A549 (cell line): ENCODE results near the gene TMEM145. TPM values are rescaled to one million over a fixed set of nuclear protein-coding genes. Genes with fewer than 3 reads are reported as not detected.

ENCODE experiments used
- ATAC-seq, 2 experiments: fragments of 200-7000 bp in 1 of 2; fragments of >200 bp in 1 of 2; cut with Nextera tagmentation in 1 of 2; cut with Tn5 transposase in 1 of 2; 3 replicates each; pipeline versions ENCODE4 v1.8.0 to v1.9.1; 2018 to 2020; ENCODE audit warnings: mild to moderate bottlenecking in 1 of 2, moderate library complexity in 1 of 2
- CTCF ChIA-PET: fragments of 300-600 bp; sonication (Branson Sonifier 250); formaldehyde crosslinking; extraction: SDS; loops from one replicate; lab custom pipeline; 2021; ENCODE audit warnings: antibody characterized with exemption, inconsistent platforms; lab: Yijun Ruan, JAX
- POLR2A ChIA-PET: fragments of 350-600 bp; formaldehyde crosslinking; extraction: SDS; loops from one replicate; lab custom pipeline; 2021; ENCODE audit warnings: antibody characterized with exemption, inconsistent platforms; lab: Yijun Ruan, JAX
- DNase-seq, 2 experiments: peaks; one replicate each; pipeline versions ENCODE4 v3.0.0 to v3.0.0-alpha.2; 2011 to 2016; ENCODE audit warnings: low read depth in 1 of 2, low spot score in 1 of 2
- FAIRE-seq: peaks from 2 replicates; lab custom pipeline; 2011; peaks lifted over from hg19 to GRCh38; lab: Jason Lieb, UNC
- H3K27ac ChIP-seq, 2 experiments: fragments of >200 bp; sonication (Bioruptor Twin); formaldehyde crosslinking; 3 replicates each; pipeline ENCODE4 v1.5.1; 2016 to 2017
- H3K4me1 ChIP-seq: fragments of >200 bp; sonication (Bioruptor Twin); formaldehyde crosslinking; 3 replicates; pipeline ENCODE4 v1.6.1; 2016
- H3K4me2 ChIP-seq: fragments of >200 bp; sonication (Bioruptor Twin); formaldehyde crosslinking; 3 replicates; pipeline ENCODE4 v1.6.1; 2016
- H3K4me3 ChIP-seq: fragments of >200 bp; sonication (Bioruptor Twin); formaldehyde crosslinking; 3 replicates; pipeline ENCODE4 v1.5.1; 2016
- H3K9me3 ChIP-seq: fragments of >200 bp; sonication (Bioruptor Twin); formaldehyde crosslinking; 3 replicates; pipeline ENCODE4 v1.6.1; 2016
- CHD2 ChIP-seq: fragments of 150-350 bp; IDR thresholded peaks from 2 replicates; pipeline ENCODE4 v1.6.1; 2014; ENCODE audit warnings: low read length; ENCODE audit not compliant: partially characterized antibody
- EHMT2 ChIP-seq: fragments of 200-600 bp; sonication (generic); IDR thresholded peaks from 2 replicates; pipeline ENCODE4 v1.6.1; 2016; ENCODE audit warnings: antibody characterized with exemption, low read depth, mild to moderate bottlenecking, moderate library complexity
- EP300 ChIP-seq, 2 experiments: fragments of >200 bp; sonication (Bioruptor Twin); formaldehyde crosslinking; IDR thresholded peaks; 2 replicates in 1 of 2; 3 replicates in 1 of 2; pipeline ENCODE4 v1.6.1; 2016 to 2017
- FOSB ChIP-seq: fragments of 250-450 bp; sonication (Bioruptor Pico); IDR thresholded peaks from 2 replicates; pipeline ENCODE4 v1.5.0; 2020; ENCODE audit warnings: mild to moderate bottlenecking, moderate library complexity
- FOSL2 ChIP-seq, 2 experiments: fragments of 450-650 bp in 1 of 2; fragments of >200 bp in 1 of 2; sonication (Bioruptor Twin) in 1 of 2; formaldehyde crosslinking; IDR thresholded peaks; 2 replicates each; pipeline versions ENCODE4 v1.5.0 to v1.6.1; 2016 to 2020; ENCODE audit warnings: mild to moderate bottlenecking in 1 of 2, moderate library complexity in 1 of 2
- GATA3 ChIP-seq: IDR thresholded peaks from 2 replicates; pipeline ENCODE4 v1.6.1; 2012; ENCODE audit warnings: borderline replicate concordance
- HDAC2 ChIP-seq: fragments of 200-600 bp; sonication (generic); IDR thresholded peaks from 2 replicates; pipeline ENCODE4 v1.6.1; 2016
- HEYL ChIP-seq: fragments of 250-450 bp; sonication (Bioruptor Pico); IDR thresholded peaks from 2 replicates; pipeline ENCODE4 v1.8.0; 2021; ENCODE audit warnings: mild to moderate bottlenecking, moderate library complexity
- HMGXB4 ChIP-seq: fragments of 250-450 bp; sonication (Bioruptor Pico); IDR thresholded peaks from 2 replicates; pipeline ENCODE4 v1.5.0; 2021; ENCODE audit warnings: mild to moderate bottlenecking, moderate library complexity, borderline replicate concordance
- JUN ChIP-seq, 2 experiments: fragments of >200 bp; sonication (Bioruptor Twin); formaldehyde crosslinking; IDR thresholded peaks; 2 replicates in 1 of 2; 3 replicates in 1 of 2; pipeline ENCODE4 v1.6.1; 2016 to 2017
- KDM1A ChIP-seq: fragments of 200-600 bp; sonication (generic); IDR thresholded peaks from 2 replicates; pipeline ENCODE4 v1.6.1; 2016; ENCODE audit warnings: low read depth, mild to moderate bottlenecking
- MAFK ChIP-seq: fragments of 450-650 bp; IDR thresholded peaks from 2 replicates; pipeline ENCODE4 v1.6.1; 2014; ENCODE audit not compliant: partially characterized antibody
- MAZ ChIP-seq: fragments of 150-350 bp; IDR thresholded peaks from 2 replicates; pipeline ENCODE4 v1.6.1; 2014; ENCODE audit warnings: antibody characterized with exemption, low read depth, low read length, borderline replicate concordance
- MYC ChIP-seq: IDR thresholded peaks from 2 replicates; pipeline ENCODE4 v1.6.1; 2012; ENCODE audit warnings: mild to moderate bottlenecking, inconsistent platforms, low read length, improper control_type of control experiment, borderline replicate concordance
- NR3C1 ChIP-seq: fragments of >200 bp; sonication (Bioruptor Twin); formaldehyde crosslinking; IDR thresholded peaks from 3 replicates; pipeline ENCODE4 v1.6.1; 2017
- PHF8 ChIP-seq: fragments of 200-600 bp; sonication (generic); IDR thresholded peaks from 2 replicates; pipeline ENCODE4 v1.6.1; 2016; ENCODE audit warnings: low read depth, mild to moderate bottlenecking, antibody characterized with exemption, moderate library complexity, borderline replicate concordance
- POLR2AphosphoS2 ChIP-seq: conservative IDR thresholded peaks from 2 replicates; pipeline ENCODE4 v1.6.1; 2012; ENCODE audit warnings: low read length, improper control_type of control experiment, inconsistent platforms
- RAD21 ChIP-seq, 2 experiments: fragments of >200 bp in 1 of 2; sonication (Bioruptor Twin) in 1 of 2; formaldehyde crosslinking in 1 of 2; IDR thresholded peaks in 1 of 2; conservative IDR thresholded peaks in 1 of 2; 2 replicates in 1 of 2; 3 replicates in 1 of 2; pipeline ENCODE4 v1.6.1; 2012 to 2018; ENCODE audit warnings: inconsistent platforms in 1 of 2
- RCOR1 ChIP-seq: fragments of 150-350 bp; IDR thresholded peaks from 2 replicates; pipeline ENCODE4 v1.6.1; 2014; ENCODE audit warnings: antibody characterized with exemption, low read length, low read depth
- SMC3 ChIP-seq: fragments of >200 bp; sonication (Bioruptor Twin); formaldehyde crosslinking; IDR thresholded peaks from 3 replicates; pipeline ENCODE4 v1.6.1; 2018; ENCODE audit warnings: inconsistent platforms
- SREBF2 ChIP-seq: fragments of 450-650 bp; IDR thresholded peaks from 2 replicates; pipeline ENCODE4 v1.6.1; 2014; ENCODE audit warnings: mild to moderate bottlenecking, moderate library complexity
- TFCP2L1 ChIP-seq: fragments of 250-450 bp; sonication (Bioruptor Pico); IDR thresholded peaks from 2 replicates; pipeline ENCODE4 v1.5.0; 2021; ENCODE audit warnings: mild to moderate bottlenecking
- ZFP36 ChIP-seq: fragments of 450-650 bp; IDR thresholded peaks from 2 replicates; pipeline ENCODE4 v1.6.1; 2014; ENCODE audit warnings: borderline replicate concordance; ENCODE audit not compliant: partially characterized antibody
- ZNF302 ChIP-seq: fragments of 250-450 bp; sonication (Bioruptor Pico); IDR thresholded peaks from 2 replicates; pipeline ENCODE4 v1.9.0; 2021; ENCODE audit warnings: inconsistent platforms, mild to moderate bottlenecking, moderate library complexity
- WGBS: methylation state at CpG from one replicate; pipeline ENCODE4 v1.1.6; 2017; ENCODE audit errors: missing lambda C conversion rate; 5-methylcytosine and 5-hydroxymethylcytosine counted together
- polyA plus RNA-seq, 4 experiments: library from polyadenylated mRNA; depleted of rRNA in 3 of 4; stranded (reverse); fragments of >200 nt; fragmentation: RNase III in 1 of 4; extraction: RNeasy Plus Mini Kit Qiagen cat#74134 plus additional on column Dnase treatment in 1 of 4; gene quantifications; 2 replicates in 3 of 4; 3 replicates in 1 of 4; pipeline ENCODE4 v1.2.3, GENCODE V29; 2011 to 2017
- TF ChIP-seq, protein P1 (sequence below): IDR thresholded peaks from 2 replicates; pipeline ENCODE4 v1.6.1; 2012
- TF ChIP-seq, protein P2 (sequence below): fragments of 450-650 bp; IDR thresholded peaks from 2 replicates; pipeline ENCODE4 v1.6.1; 2014; ENCODE audit warnings: antibody characterized with exemption
- TF ChIP-seq, protein P3 (sequence below): fragments of >200 bp; sonication (Bioruptor Twin); formaldehyde crosslinking; IDR thresholded peaks from 3 replicates; pipeline ENCODE4 v1.5.1; 2016

Gene TMEM145
- polyA plus RNA-seq, 2 of the 4 experiments (the other 2 are of a cell fraction): 0.71 to 3.6 TPM

DNA sequence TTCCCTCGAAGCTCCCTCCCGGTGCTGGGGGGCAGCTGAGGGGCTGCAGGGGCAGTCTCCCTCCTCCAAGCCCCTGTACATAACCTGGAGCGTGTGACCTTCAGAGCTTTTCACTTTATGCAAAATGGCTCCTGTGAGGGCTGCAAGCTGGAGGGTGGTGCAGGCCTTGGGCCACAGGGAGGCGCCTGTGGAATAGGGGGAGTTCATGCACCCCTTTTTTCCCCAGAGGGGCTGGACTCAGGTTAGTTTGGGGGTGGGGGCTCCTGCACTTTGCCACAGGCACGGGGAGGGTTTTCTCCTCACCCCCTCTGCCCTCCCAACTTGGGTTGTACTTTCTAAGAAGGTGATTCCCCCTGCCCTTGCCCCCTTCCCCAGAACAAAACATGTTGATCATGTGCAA lies 17.8 kb upstream of the TMEM145 start:
- POLR2A ChIA-PET: no interaction called here
- ATAC-seq: no peak
- CTCF ChIA-PET: interaction anchor here (0.9 to 23.7 kb wide), 23 partner anchors 5 to 191 kb away, joined by 3 to 616 read pairs (median 6); partner anchors contain the start of genes GSK3A, PAFAH1B3, POU2F2 and PRR19
- WGBS: 53% methylated on average over 5 of the region's 5 CpGs
- Histone ChIP-seq H3K27ac (no peak overlapping the region), H3K9me3 (no peaks in the 10 kb centered on the region), H3K4me2 (no peak overlapping the region), H3K4me3 (no peak overlapping the region), H3K4me1 (peaks cover 8% of the 10 kb centered on the region)
- TF ChIP-seq FOSL2 (IDR thresholded peaks at IDR 0.05): no peak
- no peak for TF ChIP-seq FOSL2 (CRISPR knock-in tag; IDR thresholded peaks at IDR 0.05)
- no peak for TF ChIP-seq NR3C1
- no peak for TF ChIP-seq RCOR1
- no peak for TF ChIP-seq ZNF302 (CRISPR knock-in tag)
- no peak for TF ChIP-seq PHF8
- TF ChIP-seq JUN (IDR thresholded peaks at IDR 0.05): no peak
- no peak for TF ChIP-seq HDAC2
- TF ChIP-seq MAZ: no peak
- no peak for TF ChIP-seq HMGXB4 (CRISPR knock-in tag)
- TF ChIP-seq CHD2: no peak
- no peak for DNase-seq
- no peak for FAIRE-seq

DNA sequence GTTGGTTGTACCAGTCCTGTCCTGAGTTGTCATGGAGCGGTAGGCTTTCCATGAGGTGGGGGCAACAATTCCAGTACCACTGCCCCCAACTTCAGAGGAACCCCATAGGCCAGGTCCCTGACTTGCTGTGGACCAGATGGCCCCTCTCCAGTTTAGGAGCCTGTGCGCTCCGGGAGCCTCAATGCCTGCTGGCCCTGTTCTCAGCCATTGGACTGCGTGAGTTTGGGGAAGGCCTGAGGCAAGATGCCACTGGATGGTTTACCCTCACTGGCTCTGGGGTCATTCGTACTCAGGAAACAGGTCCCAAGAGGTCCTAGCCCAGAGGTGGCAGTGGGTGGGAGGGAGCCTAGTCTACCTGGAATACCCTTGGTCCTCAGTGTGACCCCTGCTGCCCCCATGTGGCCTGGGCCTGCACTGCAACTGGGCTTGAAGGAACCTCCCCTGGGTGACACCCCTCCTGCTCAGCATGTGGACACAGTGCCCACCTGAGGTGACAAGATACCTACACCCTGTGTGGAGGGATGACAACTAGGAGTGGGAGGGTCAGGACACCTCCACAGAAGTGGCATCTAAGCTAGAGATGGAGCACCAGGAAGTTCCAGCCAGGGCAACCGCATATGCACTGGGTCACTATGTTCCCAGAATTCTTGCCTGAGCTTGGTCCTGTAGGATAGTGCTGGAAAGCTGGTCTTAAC lies 17.1 kb upstream of the TMEM145 start:
- ChIA-PET POLR2A (interaction anchor here (0.7 to 1.0 kb wide), 3 partner anchors 9 to 63 kb away, joined by 3 read pairs; no protein-coding TSS in a partner anchor), CTCF (interaction anchor here (0.5 to 23.7 kb wide), 43 partner anchors 4 to 193 kb away, joined by 3 to 616 read pairs (median 5); partner anchors contain the start of genes GSK3A, PAFAH1B3, POU2F2 and PRR19)
- peak; percentile 86 to 93 for DNase-seq
- Histone ChIP-seq H3K4me2 (no peak overlapping the region), H3K9me3 (no peaks in the 10 kb centered on the region), H3K27ac (no peak overlapping the region), H3K4me1 (peaks cover 6% of the 10 kb centered on the region), H3K4me3 (no peak overlapping the region)
- FAIRE-seq: peak; percentile 100
- peak; percentile 72 to 84 for ATAC-seq
- WGBS: 72% methylated on average over 6 of the region's 6 CpGs
- TF ChIP-seq SREBF2 (no peak), RAD21 (conservative IDR thresholded peaks at IDR 0.05 in 1 of 2, IDR thresholded peaks at IDR 0.05 in 1 of 2) (peak; percentile 83 to 88), MYC (peak; percentile 60; the same call in 1 of the 2 replicates), EP300 (IDR thresholded peaks at IDR 0.05) (no peak), KDM1A (no peak), JUN (IDR thresholded peaks at IDR 0.05) (peak in 1 of 2 experiments; percentile 43; a peak in 2 of 5 replicates), EHMT2 (no peak), HMGXB4 (CRISPR knock-in tag) (no peak), MAFK (no peak), TFCP2L1 (CRISPR knock-in tag) (0 out of 2 replicates have a peak, but pooled peaks have one; percentile 5), GATA3 (peak; percentile 15; the same call in 1 of the 2 replicates), POLR2AphosphoS2 (no peak), RCOR1 (no peak), ZFP36 (no peak), MAZ (no peak; the same call in 1 of the 2 replicates), ZNF302 (CRISPR knock-in tag) (no peak), SMC3 (peak; percentile 89), FOSB (CRISPR knock-in tag) (no peak), HEYL (CRISPR knock-in tag) (no peak)
- TF ChIP-seq, protein P1, sequence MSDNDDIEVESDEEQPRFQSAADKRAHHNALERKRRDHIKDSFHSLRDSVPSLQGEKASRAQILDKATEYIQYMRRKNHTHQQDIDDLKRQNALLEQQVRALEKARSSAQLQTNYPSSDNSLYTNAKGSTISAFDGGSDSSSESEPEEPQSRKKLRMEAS: peak; percentile 67; the same call in 1 of the 2 replicates
- TF ChIP-seq, protein P2, sequence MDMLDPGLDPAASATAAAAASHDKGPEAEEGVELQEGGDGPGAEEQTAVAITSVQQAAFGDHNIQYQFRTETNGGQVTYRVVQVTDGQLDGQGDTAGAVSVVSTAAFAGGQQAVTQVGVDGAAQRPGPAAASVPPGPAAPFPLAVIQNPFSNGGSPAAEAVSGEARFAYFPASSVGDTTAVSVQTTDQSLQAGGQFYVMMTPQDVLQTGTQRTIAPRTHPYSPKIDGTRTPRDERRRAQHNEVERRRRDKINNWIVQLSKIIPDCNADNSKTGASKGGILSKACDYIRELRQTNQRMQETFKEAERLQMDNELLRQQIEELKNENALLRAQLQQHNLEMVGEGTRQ: 0 out of 2 replicates have a peak, but pooled peaks have one; percentile 12
- TF ChIP-seq, protein P3, sequence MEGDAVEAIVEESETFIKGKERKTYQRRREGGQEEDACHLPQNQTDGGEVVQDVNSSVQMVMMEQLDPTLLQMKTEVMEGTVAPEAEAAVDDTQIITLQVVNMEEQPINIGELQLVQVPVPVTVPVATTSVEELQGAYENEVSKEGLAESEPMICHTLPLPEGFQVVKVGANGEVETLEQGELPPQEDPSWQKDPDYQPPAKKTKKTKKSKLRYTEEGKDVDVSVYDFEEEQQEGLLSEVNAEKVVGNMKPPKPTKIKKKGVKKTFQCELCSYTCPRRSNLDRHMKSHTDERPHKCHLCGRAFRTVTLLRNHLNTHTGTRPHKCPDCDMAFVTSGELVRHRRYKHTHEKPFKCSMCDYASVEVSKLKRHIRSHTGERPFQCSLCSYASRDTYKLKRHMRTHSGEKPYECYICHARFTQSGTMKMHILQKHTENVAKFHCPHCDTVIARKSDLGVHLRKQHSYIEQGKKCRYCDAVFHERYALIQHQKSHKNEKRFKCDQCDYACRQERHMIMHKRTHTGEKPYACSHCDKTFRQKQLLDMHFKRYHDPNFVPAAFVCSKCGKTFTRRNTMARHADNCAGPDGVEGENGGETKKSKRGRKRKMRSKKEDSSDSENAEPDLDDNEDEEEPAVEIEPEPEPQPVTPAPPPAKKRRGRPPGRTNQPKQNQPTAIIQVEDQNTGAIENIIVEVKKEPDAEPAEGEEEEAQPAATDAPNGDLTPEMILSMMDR: peak; percentile 98
